ENCODE results near the gene PHB1. TPM values are rescaled to one million over a fixed set of nuclear protein-coding genes. Genes with fewer than 3 reads are reported as not detected.

PHB1 gene
- total and polyA plus RNA-seq, 2 experiments from 2014 or later = 194 to 211 TPM

- peaks cover 17% of the 10 kb centered on the region for H4K20me1 ChIP-seq (replicated peaks; ENCODE audit: insufficient read depth)
- TF ChIP-seq CTCF (conservative IDR thresholded peaks at IDR 0.05; ENCODE audit: low read depth in 2 of 2) (no peak), ETS1 (IDR thresholded peaks at IDR 0.05) (no peak), EZH2 (IDR thresholded peaks at IDR 0.05; ENCODE audit: low read depth, unreplicated experiment) (no peak), CREB1 (CRISPR knock-in tag; IDR thresholded peaks at IDR 0.05; ENCODE audit: low read depth) (no peak), ZNF331 (CRISPR knock-in tag; IDR thresholded peaks at IDR 0.05; ENCODE audit: low read depth) (no peak), EZH2phosphoT487 (IDR thresholded peaks at IDR 0.05; ENCODE audit: unreplicated experiment) (no peak), JUNB (IDR thresholded peaks at IDR 0.05; ENCODE audit: unreplicated experiment) (no peak), REST (IDR thresholded peaks at IDR 0.05; ENCODE audit: unreplicated experiment) (no peak), ZNF114 (CRISPR knock-in tag; IDR thresholded peaks at IDR 0.05) (no peak), ZNF462 (CRISPR knock-in tag; IDR thresholded peaks at IDR 0.05) (no peak)
- Mint-ChIP-seq H3K9me3 (no peaks in the 10 kb centered on the region), H3K4me1 (peaks cover 8% of the 10 kb centered on the region; the same call in 2 of the 3 replicates), H3K27me3 (ENCODE audit: insufficient read depth, low read depth, poor library complexity) (peaks cover 14% of the 10 kb centered on the region), H3K4me3 (no peak overlapping the region), H3K36me3 (ENCODE audit: low read depth) (peaks cover 66% of the 10 kb centered on the region), H3K27ac (no peak overlapping the region)
- H3K27me3 ChIP-seq (ENCODE audit: insufficient read depth) = no peaks in the 10 kb centered on the region
- H3K4me1 ChIP-seq (ENCODE audit: insufficient read depth) = no peaks in the 10 kb centered on the region
- H3K9me2 ChIP-seq (ENCODE audit: insufficient read depth) = no peaks in the 10 kb centered on the region
- DNase-seq (ENCODE audit: low spot score) = no peak
- H3K4me2 ChIP-seq = no peak overlapping the region
- H3K4me3 ChIP-seq = no peak overlapping the region
- peaks cover 21% of the 10 kb centered on the region; the same call in 1 of the 2 replicates for H3F3A ChIP-seq (replicated peaks; ENCODE audit: low read depth)
- peaks cover 40% of the 10 kb centered on the region for H3K36me3 ChIP-seq (ENCODE audit: insufficient read depth)
- no peak overlapping the region for H2AFZ ChIP-seq
- no peaks in the 10 kb centered on the region for H3K79me2 ChIP-seq (replicated peaks; ENCODE audit: insufficient read depth)
- no peak overlapping the region for H3K27ac ChIP-seq (ENCODE audit: low read depth)
- ATAC-seq = no peak
Measured at GRCh38 chr17:49404361-49404760, 10.3 kb downstream of the PHB1 start.

All from GM23338 (cell line).